ENCODE data around the gene COL17A1. TPM values are rescaled to one million over a fixed set of nuclear protein-coding genes. Genes with fewer than 3 reads are reported as not detected.

Gene COL17A1
- total RNA-seq, 1 donor from 2014 or later: 0.32 TPM

DNA sequence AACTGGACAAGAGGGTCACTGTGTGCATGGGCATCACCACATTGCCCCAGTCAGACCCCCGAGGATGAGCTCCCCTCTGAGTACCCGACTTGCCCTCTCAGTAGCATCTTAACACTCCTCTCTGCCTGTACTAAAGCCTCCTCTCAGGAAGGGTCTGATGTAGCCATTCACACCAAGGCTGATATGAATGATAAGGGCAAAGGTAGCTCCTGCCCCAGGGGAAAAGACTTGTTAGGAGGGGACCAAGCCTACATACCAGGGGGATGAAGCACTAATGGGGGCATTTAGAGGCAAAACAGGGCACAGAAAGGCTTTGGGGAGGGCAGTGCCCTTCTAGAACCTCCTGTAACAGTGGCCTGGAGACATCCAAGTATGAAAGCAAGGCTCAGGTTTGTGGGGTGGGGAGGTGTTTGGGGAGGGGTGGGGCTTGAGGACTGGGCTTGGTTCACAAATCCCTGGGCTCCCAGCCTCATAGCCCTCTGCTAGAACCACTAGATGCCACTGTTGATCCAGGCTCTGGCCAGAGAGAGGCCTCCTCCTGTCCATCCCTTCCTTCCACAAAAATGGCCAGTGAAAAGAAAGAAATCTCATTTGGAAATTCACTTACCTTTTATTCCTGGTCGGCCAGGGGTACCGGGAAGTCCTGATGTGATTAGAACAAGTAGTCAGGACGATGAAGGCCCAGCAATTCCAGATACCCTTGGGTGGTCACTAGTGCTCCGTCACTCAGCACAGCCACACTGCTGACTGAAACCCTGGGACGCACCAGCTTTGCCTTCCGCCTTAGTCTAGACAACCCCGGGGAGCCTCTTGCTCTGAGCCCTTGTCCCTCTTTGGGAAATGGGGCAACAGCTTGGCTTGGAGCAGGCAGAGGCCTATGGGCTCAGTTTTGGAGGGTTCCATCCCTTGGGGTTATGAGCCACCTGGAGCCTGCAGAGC, 40.3 kb downstream of the COL17A1 start:
- ATAC-seq (peak; percentile 81 to 91), DNase-seq (no peak)
- no peak overlapping the region for H3K27ac ChIP-seq
- H3K4me3 ChIP-seq: no peak overlapping the region
- no peaks in the 10 kb centered on the region for H3K27me3 ChIP-seq (ENCODE audit: low read depth)
- peak; percentile 66 for TF ChIP-seq CTCF (IDR thresholded peaks at IDR 0.05)
- H3K9me3 ChIP-seq: no peaks in the 10 kb centered on the region
- intact Hi-C loops (cut with DNase I): no loop called here
- H3K4me1 ChIP-seq: no peaks in the 10 kb centered on the region
- no peaks in the 10 kb centered on the region for H3K36me3 ChIP-seq

DNA sequence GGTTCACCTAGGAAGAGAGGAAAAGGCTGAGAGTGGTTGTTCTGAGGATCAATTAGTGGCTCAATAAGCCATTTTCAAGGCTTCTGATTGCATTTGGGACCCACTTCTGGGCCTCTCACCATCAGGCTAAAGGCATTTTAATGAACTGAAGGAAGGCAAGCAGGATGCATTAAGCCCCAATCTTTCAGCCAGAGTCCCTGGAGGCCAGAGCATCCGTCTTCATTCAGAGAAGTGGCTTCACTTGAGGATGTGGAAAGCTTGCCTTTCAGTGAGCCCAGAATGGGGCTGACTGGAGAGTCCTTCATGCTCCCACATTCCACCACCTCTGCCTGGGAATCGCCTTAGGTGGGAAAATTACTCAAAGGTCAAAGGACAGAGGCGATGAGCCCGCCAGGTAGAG, 41.8 kb downstream of the COL17A1 start:
- Histone ChIP-seq H3K27me3 (ENCODE audit: low read depth) (no peaks in the 10 kb centered on the region), H3K4me1 (no peaks in the 10 kb centered on the region), H3K4me3 (no peak overlapping the region), H3K36me3 (no peaks in the 10 kb centered on the region), H3K9me3 (no peaks in the 10 kb centered on the region), H3K27ac (no peak overlapping the region)
- intact Hi-C loops (cut with DNase I): no loop called here
- no peak for ATAC-seq
- DNase-seq: no peak
- TF ChIP-seq CTCF (IDR thresholded peaks at IDR 0.05): no peak

GRCh38 chr10:104043185-104043830, 42.4 kb downstream of the COL17A1 start:
- Histone ChIP-seq H3K27me3 (ENCODE audit: low read depth) (no peaks in the 10 kb centered on the region), H3K4me1 (no peaks in the 10 kb centered on the region), H3K4me3 (no peak overlapping the region), H3K9me3 (no peaks in the 10 kb centered on the region), H3K36me3 (no peaks in the 10 kb centered on the region), H3K27ac (no peak overlapping the region)
- intact Hi-C loops (cut with DNase I): no loop called here
- DNase-seq (no peak), ATAC-seq (no peak)
- no peak for TF ChIP-seq CTCF (IDR thresholded peaks at IDR 0.05)

DNA sequence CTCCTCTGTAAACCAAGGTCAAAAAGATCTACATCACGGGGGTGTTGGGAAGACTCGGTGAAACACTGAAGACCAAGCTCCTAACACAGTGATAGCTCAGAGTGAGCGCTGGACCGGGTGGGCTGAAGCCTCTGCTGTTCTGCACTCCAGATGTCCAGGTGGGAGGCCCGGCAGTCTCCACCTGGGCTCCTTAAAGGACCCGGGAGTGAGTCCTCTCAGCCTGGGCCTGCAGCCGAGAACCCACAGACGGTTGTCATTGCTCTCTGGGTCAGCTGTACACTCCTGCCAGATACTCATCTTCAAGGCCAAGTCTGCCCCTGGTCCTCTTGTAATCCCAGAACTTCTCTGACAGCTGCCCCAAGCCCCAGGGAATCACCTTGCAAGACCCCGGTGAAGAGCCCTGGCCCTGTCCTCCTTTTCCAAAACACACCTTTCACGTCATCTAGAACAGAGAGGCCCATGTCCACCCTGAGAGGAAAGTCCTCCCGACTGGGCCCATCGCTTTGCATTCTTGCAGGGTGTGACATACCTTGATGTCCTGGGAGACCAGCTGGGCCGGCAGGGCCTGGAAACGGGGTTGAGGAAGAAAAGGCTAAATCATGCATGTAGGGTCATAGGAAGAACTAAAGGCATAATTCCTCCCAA, 43.7 kb downstream of the COL17A1 start:
- ATAC-seq (no peak), DNase-seq (no peak)
- Histone ChIP-seq H3K9me3 (no peaks in the 10 kb centered on the region), H3K4me3 (no peak overlapping the region), H3K36me3 (no peaks in the 10 kb centered on the region), H3K27me3 (ENCODE audit: low read depth) (no peaks in the 10 kb centered on the region), H3K4me1 (no peaks in the 10 kb centered on the region), H3K27ac (no peak overlapping the region)
- TF ChIP-seq CTCF (IDR thresholded peaks at IDR 0.05): no peak
- intact Hi-C loops (cut with DNase I): no loop called here

DNA sequence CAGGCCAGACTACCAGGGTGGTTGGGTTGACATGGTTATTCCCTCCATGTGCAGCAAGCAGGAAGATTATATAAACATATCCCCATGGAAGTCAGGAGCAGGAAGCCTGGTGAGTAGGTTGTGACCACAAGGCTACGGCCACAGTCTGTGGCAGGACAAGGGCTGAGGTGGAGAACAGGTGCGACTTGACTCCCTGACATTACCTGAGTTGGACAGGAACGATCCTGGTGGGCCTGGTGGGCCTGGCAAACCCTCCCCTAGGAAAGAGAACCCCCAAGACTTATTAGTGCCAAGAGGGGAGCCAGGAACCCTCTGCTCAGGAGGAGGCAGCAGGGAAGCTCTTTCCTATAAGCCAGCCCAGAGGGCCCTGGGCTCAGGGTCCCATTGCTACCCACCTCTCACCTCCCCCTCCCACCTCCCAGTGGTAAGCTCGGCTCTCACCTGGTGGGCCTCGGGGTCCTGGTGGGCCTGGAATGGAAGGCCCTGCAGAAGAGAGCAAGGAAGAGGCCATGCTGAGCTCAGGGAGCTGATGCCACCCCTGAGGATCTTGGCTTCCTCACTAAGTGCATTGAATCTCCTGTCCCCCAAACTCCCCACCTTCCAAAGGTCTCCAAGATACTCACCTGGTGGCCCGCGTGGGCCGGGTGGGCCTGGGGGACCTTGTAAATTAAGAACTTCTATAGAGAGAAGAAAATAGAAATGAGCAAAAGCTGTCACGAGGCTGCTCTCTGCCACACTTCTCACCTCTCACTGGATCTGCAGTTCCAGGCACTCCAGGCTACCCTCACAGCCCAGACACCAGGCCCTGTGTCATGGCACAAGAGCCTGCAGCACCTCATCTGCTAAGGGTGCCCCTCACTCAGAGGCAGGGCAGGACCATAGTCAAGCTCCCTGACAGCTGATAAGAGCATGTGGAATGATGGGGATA, 44.6 kb downstream of the COL17A1 start:
- Histone ChIP-seq H3K9me3 (no peaks in the 10 kb centered on the region), H3K4me3 (no peak overlapping the region), H3K36me3 (no peaks in the 10 kb centered on the region), H3K27ac (no peak overlapping the region), H3K4me1 (no peaks in the 10 kb centered on the region), H3K27me3 (ENCODE audit: low read depth) (no peaks in the 10 kb centered on the region)
- no peak for TF ChIP-seq CTCF (IDR thresholded peaks at IDR 0.05)
- ATAC-seq: no peak
- no peak for DNase-seq
- intact Hi-C loops (cut with DNase I): no loop called here

Data from lower lobe of right lung (tissue), 2 donors.